ENCODE data around the gene MAP1LC3C. TPM values are rescaled to one million over a fixed set of nuclear protein-coding genes. Genes with fewer than 3 reads are reported as not detected.
"Not testable (repeated sequence)": the region's sequence is repeated elsewhere in the genome, so short reads cannot be mapped to it uniquely, and the experiment has no call there.

MAP1LC3C gene
- total and polyA plus RNA-seq, 4 donors, result 0.29 to 3.5 (median 0.57) TPM

GRCh38 chr1:241994171-241994570, 4.7 kb downstream of the MAP1LC3C start:
- Histone ChIP-seq H3K36me3 (ENCODE audit: control insufficient read depth in 4 of 4, insufficient read depth in 4 of 4, low read length in 4 of 4) (no peaks in the 10 kb centered on the region), H3K27me3 (ENCODE audit: control insufficient read depth in 3 of 3, insufficient read depth in 3 of 3, low read length in 2 of 3) (no peaks in the 10 kb centered on the region), H3K4me1 (ENCODE audit: control insufficient read depth in 5 of 5, insufficient read depth in 5 of 5, low read length in 5 of 5) (peaks cover 0 to 14% (median 4%) of the 10 kb centered on the region in 5 donors), H3K27ac (ENCODE audit: low read depth in 1 of 2, low read length in 1 of 2) (no peak overlapping the region), H3K9ac (ENCODE audit: insufficient read depth in 1 of 2, low read length in 2 of 2) (no peak overlapping the region), H3K4me3 (no peak overlapping the region), H3K9me3 (ENCODE audit: control insufficient read depth in 4 of 4, insufficient read depth in 3 of 4, low read length in 3 of 4) (no peaks in the 10 kb centered on the region)
- no peak for TF ChIP-seq CTCF (IDR thresholded peaks at IDR 0.05; ENCODE audit: control extremely low read depth, extremely low read depth)
- ATAC-seq (ENCODE audit: insufficient read depth, low FRiP score) (no peak), DNase-seq (no peak)
- 84 to 88% methylated on average over 8 to 9 of the region's 9 CpGs for WGBS, 2 donors

GRCh38 chr1:241992734-241993133, 6.2 kb downstream of the MAP1LC3C start:
- Histone ChIP-seq H3K4me3 (no peak overlapping the region), H3K36me3 (ENCODE audit: control insufficient read depth in 4 of 4, insufficient read depth in 4 of 4, low read length in 4 of 4) (no peaks in the 10 kb centered on the region), H3K9me3 (ENCODE audit: control insufficient read depth in 4 of 4, insufficient read depth in 3 of 4, low read length in 3 of 4) (no peaks in the 10 kb centered on the region), H3K4me1 (ENCODE audit: control insufficient read depth in 5 of 5, insufficient read depth in 5 of 5, low read length in 5 of 5) (peaks cover 0 to 16% (median 8%) of the 10 kb centered on the region in 5 donors), H3K9ac (ENCODE audit: insufficient read depth in 1 of 2, low read length in 2 of 2) (no peak overlapping the region), H3K27me3 (ENCODE audit: control insufficient read depth in 3 of 3, insufficient read depth in 3 of 3, low read length in 2 of 3) (no peaks in the 10 kb centered on the region), H3K27ac (ENCODE audit: low read depth in 1 of 2, low read length in 1 of 2) (no peak overlapping the region)
- ATAC-seq (ENCODE audit: insufficient read depth, low FRiP score) (no peak), DNase-seq (no peak)
- no peak for TF ChIP-seq CTCF (IDR thresholded peaks at IDR 0.05; ENCODE audit: control extremely low read depth, extremely low read depth)
- 92 to 96% methylated on average over 5 of the region's 5 CpGs for WGBS, 2 donors

- H3K36me3 ChIP-seq (ENCODE audit: control insufficient read depth in 4 of 4, insufficient read depth in 4 of 4, low read length in 4 of 4), result no peaks in the 10 kb centered on the region
- 72 to 84% methylated on average over 10 of the region's 10 CpGs for WGBS, 2 donors
- no peaks in the 10 kb centered on the region for H3K27me3 ChIP-seq (ENCODE audit: control insufficient read depth in 3 of 3, insufficient read depth in 3 of 3, low read length in 2 of 3)
- H3K4me1 ChIP-seq (ENCODE audit: control insufficient read depth in 5 of 5, insufficient read depth in 5 of 5, low read length in 5 of 5), result peaks cover 0 to 13% (median 8%) of the 10 kb centered on the region in 5 donors
- no peaks in the 10 kb centered on the region for H3K9me3 ChIP-seq (ENCODE audit: control insufficient read depth in 4 of 4, insufficient read depth in 3 of 4, low read length in 3 of 4)
- ATAC-seq (ENCODE audit: insufficient read depth, low FRiP score) (no peak), DNase-seq (peak; percentile 78 to 81 (median 81))
- no peak overlapping the region for H3K27ac ChIP-seq (ENCODE audit: low read depth in 1 of 2, low read length in 1 of 2)
- no peak overlapping the region for H3K4me3 ChIP-seq
- no peak for TF ChIP-seq CTCF (IDR thresholded peaks at IDR 0.05; ENCODE audit: control extremely low read depth, extremely low read depth)
- no peak overlapping the region for H3K9ac ChIP-seq (ENCODE audit: insufficient read depth in 1 of 2, low read length in 2 of 2)
These were observed 8.9 kb downstream of the MAP1LC3C start for GRCh38 chr1:241990040-241990439.

GRCh38 chr1:241988389-241988930, 10.4 kb downstream of the MAP1LC3C start:
- 78 to 82% methylated on average over 10 of the region's 10 CpGs for WGBS, 2 donors
- not testable (repeated sequence) for H3K36me3 ChIP-seq (ENCODE audit: control insufficient read depth in 4 of 4, insufficient read depth in 4 of 4, low read length in 4 of 4); ATAC-seq (ENCODE audit: insufficient read depth, low FRiP score)

More at GRCh38 chr1:241988389-241988930, 10.4 kb downstream of the MAP1LC3C start:
- H3K9me3 ChIP-seq (ENCODE audit: control insufficient read depth in 4 of 4, insufficient read depth in 3 of 4, low read length in 3 of 4); H3K9ac ChIP-seq (ENCODE audit: insufficient read depth in 1 of 2, low read length in 2 of 2); H3K27me3 ChIP-seq (ENCODE audit: control insufficient read depth in 3 of 3, insufficient read depth in 3 of 3, low read length in 2 of 3); H3K4me3 ChIP-seq; H3K27ac ChIP-seq (ENCODE audit: low read depth in 1 of 2, low read length in 1 of 2): not testable (repeated sequence)
- peak in 2 of 3 donors; percentile 49 to 58 for DNase-seq
- H3K4me1 ChIP-seq (ENCODE audit: control insufficient read depth in 5 of 5, insufficient read depth in 5 of 5, low read length in 5 of 5), result peaks cover 0 to 11% (median 8%) of the 10 kb centered on the region in 5 donors
